Osteoblast (primary cell): ENCODE measurements around the gene OBSCN. TPM values are rescaled to one million over a fixed set of nuclear protein-coding genes. Genes with fewer than 3 reads are reported as not detected.

Source experiments
- DNase-seq: peaks from one replicate; pipeline ENCODE4 v3.0.0; 2011; ENCODE audit warnings: low spot score, mixed read lengths; ENCODE audit not compliant: insufficient read length; ENCODE audit errors: missing footprints
- H2AFZ ChIP-seq: 2 replicates; pipeline ENCODE4 v1.6.0; 2011; ENCODE audit warnings: mild to moderate bottlenecking, low read length
- H3K27ac ChIP-seq: 2 replicates; pipeline ENCODE4 v1.5.1; 2011; ENCODE audit warnings: mild to moderate bottlenecking, low read depth, low read length, moderate library complexity
- H3K27me3 ChIP-seq: 2 replicates; pipeline ENCODE4 v1.6.0; 2012; ENCODE audit warnings: mild to moderate bottlenecking, control low read depth, inconsistent platforms, low read length, moderate library complexity; ENCODE audit not compliant: insufficient read depth
- H3K36me3 ChIP-seq: 2 replicates; pipeline ENCODE4 v1.5.1; 2011; ENCODE audit warnings: mild to moderate bottlenecking, low read length, control low read depth, moderate library complexity; ENCODE audit not compliant: insufficient read depth
- H3K4me1 ChIP-seq: 2 replicates; pipeline ENCODE4 v1.5.1; 2011; ENCODE audit warnings: mild to moderate bottlenecking, low read length, control low read depth, moderate library complexity; ENCODE audit not compliant: insufficient read depth
- H3K4me2 ChIP-seq: 2 replicates; pipeline ENCODE4 v1.6.0; 2011; ENCODE audit warnings: mild to moderate bottlenecking, low read length; ENCODE audit not compliant: insufficient read depth
- H3K4me3 ChIP-seq: fragments of 200-600 bp; sonication (generic); 3 replicates; pipeline ENCODE4 v1.5.1; 2012; ENCODE audit warnings: mild to moderate bottlenecking, low read length, inconsistent platforms; ENCODE audit not compliant: insufficient read depth
- H3K79me2 ChIP-seq: 2 replicates; pipeline ENCODE4 v1.6.0; 2012; ENCODE audit warnings: mild to moderate bottlenecking, low read length, control low read depth, inconsistent platforms; ENCODE audit not compliant: insufficient read depth
- H3K9me3 ChIP-seq: 2 replicates; pipeline ENCODE4 v1.5.1; 2011; ENCODE audit warnings: low read depth, low read length, control low read depth
- H4K20me1 ChIP-seq: 2 replicates; pipeline ENCODE4 v1.6.0; 2012; ENCODE audit warnings: mild to moderate bottlenecking, low read length, control low read depth; ENCODE audit not compliant: insufficient read depth
- total RNA-seq: library from RNA; depleted of rRNA; stranded (reverse); fragments of >200 nt; gene quantifications from 2 replicates; pipeline ENCODE4 v1.2.3, GENCODE V29; 2012
- TF ChIP-seq, protein P1 (sequence below): IDR thresholded peaks from 2 replicates; pipeline ENCODE4 v1.5.1; 2011; ENCODE audit warnings: mild to moderate bottlenecking, low read depth, low read length, moderate library complexity; ENCODE audit errors: extremely low read depth

The OBSCN gene
- total RNA-seq, 1 donor, result 2.9 TPM

DNA sequence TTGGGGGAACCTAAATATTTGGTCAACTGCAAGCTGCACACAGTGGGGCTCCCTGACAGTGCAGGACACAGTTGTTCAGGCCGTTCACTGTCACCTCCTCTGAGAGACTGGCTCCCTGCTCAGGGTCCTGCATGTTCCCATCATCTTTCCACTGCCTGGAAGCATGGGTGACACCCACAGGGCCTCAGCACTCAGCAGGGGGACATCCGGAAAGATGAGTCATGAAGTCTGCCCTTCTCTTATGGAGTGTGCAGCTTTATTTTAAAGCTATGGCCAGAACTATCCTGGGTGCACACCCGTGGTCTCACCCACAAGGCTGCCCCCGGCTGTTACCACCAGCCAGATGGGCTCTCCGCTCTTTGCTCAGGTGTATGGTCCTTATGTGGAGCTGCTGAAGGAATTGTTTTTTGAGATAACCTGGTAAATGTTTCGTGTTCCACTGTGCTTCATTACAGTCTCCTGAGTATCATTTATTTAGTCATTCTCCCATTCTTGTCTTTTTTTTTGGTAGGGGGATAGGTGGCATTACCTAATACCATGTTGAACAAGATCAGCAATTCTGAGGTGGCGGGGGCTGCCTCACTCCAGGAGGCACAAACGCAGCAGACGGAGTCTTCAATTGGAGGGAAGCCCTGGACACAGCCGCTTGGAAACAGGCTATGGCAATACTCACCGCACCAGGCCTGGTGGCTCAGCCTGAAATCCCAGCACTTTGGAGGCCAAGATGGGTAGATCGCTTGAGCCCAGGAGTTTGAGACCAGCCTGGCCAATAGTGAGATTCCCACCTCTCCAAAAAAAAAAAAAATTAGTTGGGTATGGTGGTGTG, 184.5 kb downstream of the OBSCN start:
- Histone ChIP-seq H3K27me3 (no peaks in the 10 kb centered on the region), H3K9me3 (no peaks in the 10 kb centered on the region), H3K4me2 (no peak overlapping the region), H2AFZ (no peak overlapping the region), H3K4me3 (no peak overlapping the region), H3K4me1 (peaks cover 12% of the 10 kb centered on the region), H3K79me2 (no peaks in the 10 kb centered on the region), H3K27ac (no peak overlapping the region), H3K36me3 (peaks cover 29% of the 10 kb centered on the region), H4K20me1 (peaks cover 14% of the 10 kb centered on the region)
- TF ChIP-seq, protein P1, sequence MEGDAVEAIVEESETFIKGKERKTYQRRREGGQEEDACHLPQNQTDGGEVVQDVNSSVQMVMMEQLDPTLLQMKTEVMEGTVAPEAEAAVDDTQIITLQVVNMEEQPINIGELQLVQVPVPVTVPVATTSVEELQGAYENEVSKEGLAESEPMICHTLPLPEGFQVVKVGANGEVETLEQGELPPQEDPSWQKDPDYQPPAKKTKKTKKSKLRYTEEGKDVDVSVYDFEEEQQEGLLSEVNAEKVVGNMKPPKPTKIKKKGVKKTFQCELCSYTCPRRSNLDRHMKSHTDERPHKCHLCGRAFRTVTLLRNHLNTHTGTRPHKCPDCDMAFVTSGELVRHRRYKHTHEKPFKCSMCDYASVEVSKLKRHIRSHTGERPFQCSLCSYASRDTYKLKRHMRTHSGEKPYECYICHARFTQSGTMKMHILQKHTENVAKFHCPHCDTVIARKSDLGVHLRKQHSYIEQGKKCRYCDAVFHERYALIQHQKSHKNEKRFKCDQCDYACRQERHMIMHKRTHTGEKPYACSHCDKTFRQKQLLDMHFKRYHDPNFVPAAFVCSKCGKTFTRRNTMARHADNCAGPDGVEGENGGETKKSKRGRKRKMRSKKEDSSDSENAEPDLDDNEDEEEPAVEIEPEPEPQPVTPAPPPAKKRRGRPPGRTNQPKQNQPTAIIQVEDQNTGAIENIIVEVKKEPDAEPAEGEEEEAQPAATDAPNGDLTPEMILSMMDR, result no peak
- DNase-seq, result peak; percentile 25

DNA sequence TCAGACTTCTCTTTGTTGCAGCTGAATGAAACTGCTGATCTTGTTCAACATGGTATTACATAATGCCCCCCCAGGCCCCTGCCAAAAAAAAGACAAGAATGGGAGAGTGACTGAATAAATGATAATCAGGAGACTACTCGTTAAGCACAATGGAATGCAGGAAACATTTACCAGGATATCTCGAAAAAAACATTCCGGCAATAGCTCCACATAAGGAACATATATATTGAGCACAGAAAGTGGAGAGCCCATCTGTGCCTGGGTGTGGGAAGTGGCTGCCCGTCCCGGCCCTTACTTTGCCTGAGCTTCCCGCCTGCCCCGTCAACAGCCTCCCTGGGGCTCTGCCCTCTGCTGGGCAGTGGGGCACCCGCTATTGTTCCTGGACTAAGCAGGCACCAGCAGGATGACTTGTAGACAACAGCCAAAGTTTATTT, 185.4 kb downstream of the OBSCN start:
- no peaks in the 10 kb centered on the region for H3K27me3 ChIP-seq
- peak; percentile 97 for DNase-seq
- peaks cover 17% of the 10 kb centered on the region for H4K20me1 ChIP-seq
- H3K9me3 ChIP-seq, result no peaks in the 10 kb centered on the region
- no peak overlapping the region for H3K4me2 ChIP-seq
- H2AFZ ChIP-seq, result peak overlapping the region; percentile 53
- peaks cover 12% of the 10 kb centered on the region for H3K4me1 ChIP-seq
- H3K36me3 ChIP-seq, result peaks cover 34% of the 10 kb centered on the region
- peak overlapping the region; percentile 12 for H3K27ac ChIP-seq
- no peak overlapping the region for H3K4me3 ChIP-seq
- TF ChIP-seq, protein P1, result peak; percentile 70
- no peaks in the 10 kb centered on the region for H3K79me2 ChIP-seq

DNA sequence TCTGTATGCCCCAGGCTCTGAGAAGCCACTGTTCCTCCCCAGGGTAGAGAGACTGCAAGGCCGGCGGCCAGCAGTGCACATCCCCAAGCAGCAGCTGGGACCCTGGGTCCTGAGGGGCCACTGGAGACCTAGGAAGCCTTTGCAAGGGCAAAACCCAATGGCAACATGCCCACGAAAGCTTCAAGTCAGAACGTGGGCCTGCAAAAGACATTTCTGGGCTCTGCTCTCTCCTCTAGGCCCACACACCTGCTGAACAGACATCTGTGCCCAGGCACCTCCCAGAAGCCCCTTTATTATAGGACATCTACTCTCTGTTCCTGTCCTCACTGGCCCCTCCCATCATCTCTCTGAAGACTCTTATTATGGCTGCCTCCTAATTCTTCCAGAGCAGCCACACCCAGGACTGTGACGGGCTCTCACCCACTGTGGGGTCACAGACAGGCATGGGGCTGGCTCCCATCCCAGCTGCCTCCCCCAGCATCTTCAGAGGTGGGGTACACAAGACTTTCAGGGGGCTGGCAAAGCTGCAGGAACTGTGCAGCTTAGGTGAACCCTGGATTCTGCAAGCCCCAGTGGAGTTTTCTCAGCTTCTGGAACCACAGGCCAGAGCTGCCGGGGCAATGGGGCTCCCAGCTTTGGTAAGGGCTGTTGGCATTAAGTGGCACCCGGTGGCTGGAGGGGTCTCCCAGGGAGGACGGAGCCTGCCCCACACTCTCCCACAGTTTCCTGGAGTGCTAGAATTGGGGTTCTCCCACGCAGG, 186.1 kb downstream of the OBSCN start:
- H3K27me3 ChIP-seq, result no peaks in the 10 kb centered on the region
- H3K27ac ChIP-seq, result peak overlapping the region; percentile 12
- no peak overlapping the region for H3K4me2 ChIP-seq
- no peak overlapping the region for H2AFZ ChIP-seq
- peaks cover 5% of the 10 kb centered on the region for H3K79me2 ChIP-seq
- no peaks in the 10 kb centered on the region for H3K9me3 ChIP-seq
- H3K4me1 ChIP-seq, result peaks cover 12% of the 10 kb centered on the region
- H3K36me3 ChIP-seq, result peaks cover 36% of the 10 kb centered on the region
- no peak overlapping the region for H3K4me3 ChIP-seq
- peaks cover 17% of the 10 kb centered on the region for H4K20me1 ChIP-seq
- DNase-seq, result peak; percentile 51
- TF ChIP-seq, protein P1, result no peak
